HepG2 (cell line): ENCODE data around the gene CBX5. TPM values are rescaled to one million over a fixed set of nuclear protein-coding genes. Genes with fewer than 3 reads are reported as not detected.

Experiments used
- BCL6 ChIP-seq: IDR thresholded peaks from 2 replicates; pipeline ENCODE4 v1.6.1; 2016; ENCODE audit warnings: missing genetic modification reagents, missing compliant biosample characterization
- CAMTA2 ChIP-seq: sonication (generic); formaldehyde crosslinking; IDR thresholded peaks from 2 replicates; pipeline ENCODE4 v1.4.0; 2020; ENCODE audit warnings: mild to moderate bottlenecking, missing genetic modification reagents, borderline replicate concordance
- CCDC6 ChIP-seq: sonication (generic); formaldehyde crosslinking; IDR thresholded peaks from 2 replicates; pipeline ENCODE4 v1.8.1; 2022; ENCODE audit warnings: mild to moderate bottlenecking, missing genetic modification reagents, moderate library complexity
- CENPT ChIP-seq: sonication (generic); formaldehyde crosslinking; IDR thresholded peaks from 2 replicates; pipeline ENCODE4 v1.8.0; 2022; ENCODE audit warnings: low read depth, mild to moderate bottlenecking, moderate library complexity, missing genetic modification reagents
- EP300 ChIP-seq, 3 experiments: sonication (generic) in 1 of 3; formaldehyde crosslinking in 1 of 3; IDR thresholded peaks; 2 replicates each; pipeline versions ENCODE4 v1.5.1 to v1.6.1; 2011 to 2020; ENCODE audit warnings: low read depth in 2 of 3, low read length in 2 of 3, borderline replicate concordance in 1 of 3, improper control_type of control experiment in 1 of 3, mild to moderate bottlenecking in 1 of 3, missing genetic modification reagents in 1 of 3, moderate library complexity in 1 of 3
- FOXK1 ChIP-seq: sonication (generic); formaldehyde crosslinking; IDR thresholded peaks from 2 replicates; pipeline ENCODE4 v1.4.0; 2020; ENCODE audit warnings: low read depth, missing genetic modification reagents, borderline replicate concordance
- FOXP1 ChIP-seq, 2 experiments: fragments of 450-650 bp in 1 of 2; IDR thresholded peaks; 2 replicates each; pipeline ENCODE4 v1.6.1; 2017 to 2018; ENCODE audit warnings: antibody characterized with exemption in 1 of 2
- GABPA ChIP-seq, 2 experiments: IDR thresholded peaks; 2 replicates each; pipeline ENCODE4 v1.6.1; 2011 to 2016; ENCODE audit warnings: low read depth in 2 of 2, low read length in 1 of 2, missing biosample characterization in 1 of 2, missing genetic modification characterization in 1 of 2
- HDAC1 ChIP-seq: sonication (generic); formaldehyde crosslinking; IDR thresholded peaks from 2 replicates; pipeline ENCODE4 v1.5.1; 2020; ENCODE audit warnings: mild to moderate bottlenecking, missing genetic modification reagents
- ISL2 ChIP-seq: sonication (generic); formaldehyde crosslinking; IDR thresholded peaks from 2 replicates; pipeline ENCODE4 v1.5.0; 2020; ENCODE audit warnings: missing genetic modification reagents
- KDM2A ChIP-seq: sonication (generic); formaldehyde crosslinking; IDR thresholded peaks from 2 replicates; pipeline ENCODE4 v1.4.0; 2020; ENCODE audit warnings: low read depth, missing genetic modification reagents, borderline replicate concordance
- KDM5B ChIP-seq: sonication (generic); formaldehyde crosslinking; IDR thresholded peaks from 2 replicates; pipeline ENCODE4 v1.4.0; 2020; ENCODE audit warnings: missing genetic modification reagents, mild to moderate bottlenecking, borderline replicate concordance
- SIN3B ChIP-seq: fragments of 150-350 bp; IDR thresholded peaks from 2 replicates; pipeline ENCODE4 v1.6.1; 2014; ENCODE audit warnings: low read length
- SUZ12 ChIP-seq: fragments of 150-350 bp; IDR thresholded peaks from 2 replicates; pipeline ENCODE4 v1.6.1; 2014; ENCODE audit warnings: low read depth, low read length
- THAP11 ChIP-seq: IDR thresholded peaks from 2 replicates; pipeline ENCODE4 v1.6.1; 2016; ENCODE audit warnings: missing biosample characterization, missing genetic modification reagents
- YY1 ChIP-seq: IDR thresholded peaks from 2 replicates; pipeline ENCODE4 v1.6.1; 2011; ENCODE audit warnings: low read length, low read depth, moderate library complexity, mild to moderate bottlenecking; ENCODE audit not compliant: insufficient read depth, insufficient replicate concordance
- ZBTB38 ChIP-seq: sonication (generic); formaldehyde crosslinking; IDR thresholded peaks from 2 replicates; pipeline ENCODE4 v1.5.1; 2020; ENCODE audit warnings: mild to moderate bottlenecking, missing genetic modification reagents
- ZFP90 ChIP-seq: sonication (generic); formaldehyde crosslinking; IDR thresholded peaks from 2 replicates; pipeline ENCODE4 v1.8.0; 2022; ENCODE audit warnings: missing genetic modification reagents, mild to moderate bottlenecking, inconsistent platforms, borderline replicate concordance
- ZFY ChIP-seq: sonication (generic); formaldehyde crosslinking; IDR thresholded peaks from 2 replicates; pipeline ENCODE4 v1.4.0; 2020; ENCODE audit warnings: missing genetic modification reagents
- ZNF230 ChIP-seq: sonication (generic); formaldehyde crosslinking; IDR thresholded peaks from 2 replicates; pipeline ENCODE4 v1.4.0; 2020; ENCODE audit warnings: mild to moderate bottlenecking, missing genetic modification reagents
- ZNF264 ChIP-seq: sonication (generic); formaldehyde crosslinking; IDR thresholded peaks from 2 replicates; pipeline ENCODE4 v1.4.0; 2020; ENCODE audit warnings: missing genetic modification reagents
- ZNF615 ChIP-seq: sonication (generic); formaldehyde crosslinking; IDR thresholded peaks from 2 replicates; pipeline ENCODE4 v1.5.0; 2020; ENCODE audit warnings: mild to moderate bottlenecking, missing genetic modification reagents, borderline replicate concordance
- ZNF720 ChIP-seq: sonication (generic); formaldehyde crosslinking; IDR thresholded peaks from 2 replicates; pipeline ENCODE4 v1.4.0; 2020; ENCODE audit warnings: missing genetic modification reagents
- ZNF788 ChIP-seq: sonication (generic); formaldehyde crosslinking; IDR thresholded peaks from 2 replicates; pipeline ENCODE4 v1.5.0; 2020; ENCODE audit warnings: mild to moderate bottlenecking, missing genetic modification reagents, borderline replicate concordance
- polyA plus RNA-seq, 8 experiments: library from polyadenylated mRNA; depleted of rRNA in 3 of 8; stranded (reverse) in 7 of 8; unstranded in 1 of 8; fragments of >200 nt; fragmentation: Illumina TruSeq in 4 of 8; extraction: Trizol in 4 of 8; gene quantifications; 2 replicates each; pipeline versions ENCODE4 v1.2.1 to v1.2.3, GENCODE V29; 2011 to 2016; ENCODE audit warnings: low read depth in 4 of 8, missing spikeins in 1 of 8, mixed read lengths in 1 of 8; ENCODE audit not compliant: insufficient read depth in 1 of 8
- total RNA-seq, 5 experiments: library from RNA; depleted of rRNA; stranded (reverse); fragments of >200 nt; fragmentation: Illumina TruSeq; extraction: Trizol; gene quantifications; 2 replicates each; pipeline ENCODE4 v1.2.3, GENCODE V29; 2016; ENCODE audit warnings: low read depth in 1 of 5
- TF ChIP-seq, protein P1 (sequence below): IDR thresholded peaks from 2 replicates; pipeline ENCODE4 v1.6.1; 2016; ENCODE audit warnings: missing compliant biosample characterization, missing genetic modification reagents, borderline replicate concordance
- TF ChIP-seq, protein P2 (sequence below): sonication (generic); formaldehyde crosslinking; IDR thresholded peaks from 2 replicates; pipeline ENCODE4 v1.5.1; 2020; ENCODE audit warnings: mild to moderate bottlenecking, missing genetic modification reagents, moderate library complexity

Gene CBX5
- total and polyA plus RNA-seq, 2 of the 13 experiments (the other 11 are each of a cell fraction or from before 2014, with no cell fraction given) = 16.0 to 22.2 TPM

DNA sequence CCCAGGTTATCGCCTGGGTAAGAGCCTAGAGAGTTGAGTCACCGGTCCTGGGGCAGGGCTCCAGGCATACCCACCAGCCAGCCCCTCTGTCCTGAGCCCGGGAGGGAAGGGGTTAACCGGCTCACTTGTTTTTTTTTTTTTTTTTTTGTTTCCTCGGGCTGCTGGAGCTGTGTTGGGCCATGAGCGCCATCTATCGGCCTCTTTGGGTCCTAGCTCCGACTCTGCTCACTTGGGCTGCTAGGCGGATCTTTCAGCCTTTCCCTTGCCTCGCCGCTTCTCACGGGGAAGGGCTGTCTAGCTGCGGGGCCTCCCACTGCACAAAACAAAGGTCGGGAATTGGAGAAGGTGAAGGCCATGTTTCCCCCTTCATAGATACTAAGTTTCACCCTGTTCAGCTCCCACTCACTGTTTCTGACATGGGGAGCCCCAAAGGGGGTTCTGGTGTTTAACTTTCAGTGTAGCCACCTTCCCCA, 88.3 kb downstream of the CBX5 start (continued):
- peak; percentile 50 for TF ChIP-seq YY1
- TF ChIP-seq ZNF788 (CRISPR knock-in tag) = peak; percentile 25; the same call in 1 of the 2 replicates
- TF ChIP-seq, protein P1, sequence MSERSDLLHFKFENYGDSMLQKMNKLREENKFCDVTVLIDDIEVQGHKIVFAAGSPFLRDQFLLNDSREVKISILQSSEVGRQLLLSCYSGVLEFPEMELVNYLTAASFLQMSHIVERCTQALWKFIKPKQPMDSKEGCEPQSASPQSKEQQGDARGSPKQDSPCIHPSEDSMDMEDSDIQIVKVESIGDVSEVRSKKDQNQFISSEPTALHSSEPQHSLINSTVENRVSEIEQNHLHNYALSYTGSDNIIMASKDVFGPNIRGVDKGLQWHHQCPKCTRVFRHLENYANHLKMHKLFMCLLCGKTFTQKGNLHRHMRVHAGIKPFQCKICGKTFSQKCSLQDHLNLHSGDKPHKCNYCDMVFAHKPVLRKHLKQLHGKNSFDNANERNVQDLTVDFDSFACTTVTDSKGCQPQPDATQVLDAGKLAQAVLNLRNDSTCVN (CRISPR knock-in tag) = no peak
- TF ChIP-seq SUZ12 = no peak
- no peak for TF ChIP-seq CAMTA2
- no peak for TF ChIP-seq KDM5B
- TF ChIP-seq GABPA (IDR thresholded peaks at IDR 0.05; ENCODE audit: low read depth, low read length) = no peak
- TF ChIP-seq GABPA (CRISPR knock-in tag; IDR thresholded peaks at IDR 0.05; ENCODE audit: low read depth) = peak; percentile 64; the same call in 1 of the 2 replicates
- no peak for TF ChIP-seq ZBTB38 (CRISPR knock-in tag)
- TF ChIP-seq EP300 (IDR thresholded peaks at IDR 0.05; ENCODE audit: low read depth in 2 of 2, low read length in 2 of 2) = no peak
- TF ChIP-seq EP300 (CRISPR knock-in tag; IDR thresholded peaks at IDR 0.05; ENCODE audit: borderline replicate concordance) = no peak
- no peak for TF ChIP-seq SIN3B
- TF ChIP-seq ZFP90 = 0 out of 2 replicates have a peak, but pooled peaks have one; percentile 37
- no peak for TF ChIP-seq ZNF230 (CRISPR knock-in tag)
- TF ChIP-seq KDM2A = 0 out of 2 replicates have a peak, but pooled peaks have one; percentile 50
- no peak for TF ChIP-seq FOXP1 (IDR thresholded peaks at IDR 0.05)
- TF ChIP-seq FOXP1 (CRISPR knock-in tag; IDR thresholded peaks at IDR 0.05) = peak; percentile 14; the same call in 1 of the 2 replicates
- 0 out of 2 replicates have a peak, but pooled peaks have one; percentile 20 for TF ChIP-seq FOXK1
- peak; percentile 32; the same call in 1 of the 2 replicates for TF ChIP-seq ZNF264 (CRISPR knock-in tag)
- peak; percentile 85 for TF ChIP-seq THAP11 (CRISPR knock-in tag)
- TF ChIP-seq CENPT (CRISPR knock-in tag) = no peak
- no peak for TF ChIP-seq ZNF720 (CRISPR knock-in tag)
- no peak for TF ChIP-seq ZNF615
- no peak for TF ChIP-seq ZFY
- no peak for TF ChIP-seq CCDC6
- peak; percentile 57 for TF ChIP-seq HDAC1 (CRISPR knock-in tag)
- TF ChIP-seq, protein P2, sequence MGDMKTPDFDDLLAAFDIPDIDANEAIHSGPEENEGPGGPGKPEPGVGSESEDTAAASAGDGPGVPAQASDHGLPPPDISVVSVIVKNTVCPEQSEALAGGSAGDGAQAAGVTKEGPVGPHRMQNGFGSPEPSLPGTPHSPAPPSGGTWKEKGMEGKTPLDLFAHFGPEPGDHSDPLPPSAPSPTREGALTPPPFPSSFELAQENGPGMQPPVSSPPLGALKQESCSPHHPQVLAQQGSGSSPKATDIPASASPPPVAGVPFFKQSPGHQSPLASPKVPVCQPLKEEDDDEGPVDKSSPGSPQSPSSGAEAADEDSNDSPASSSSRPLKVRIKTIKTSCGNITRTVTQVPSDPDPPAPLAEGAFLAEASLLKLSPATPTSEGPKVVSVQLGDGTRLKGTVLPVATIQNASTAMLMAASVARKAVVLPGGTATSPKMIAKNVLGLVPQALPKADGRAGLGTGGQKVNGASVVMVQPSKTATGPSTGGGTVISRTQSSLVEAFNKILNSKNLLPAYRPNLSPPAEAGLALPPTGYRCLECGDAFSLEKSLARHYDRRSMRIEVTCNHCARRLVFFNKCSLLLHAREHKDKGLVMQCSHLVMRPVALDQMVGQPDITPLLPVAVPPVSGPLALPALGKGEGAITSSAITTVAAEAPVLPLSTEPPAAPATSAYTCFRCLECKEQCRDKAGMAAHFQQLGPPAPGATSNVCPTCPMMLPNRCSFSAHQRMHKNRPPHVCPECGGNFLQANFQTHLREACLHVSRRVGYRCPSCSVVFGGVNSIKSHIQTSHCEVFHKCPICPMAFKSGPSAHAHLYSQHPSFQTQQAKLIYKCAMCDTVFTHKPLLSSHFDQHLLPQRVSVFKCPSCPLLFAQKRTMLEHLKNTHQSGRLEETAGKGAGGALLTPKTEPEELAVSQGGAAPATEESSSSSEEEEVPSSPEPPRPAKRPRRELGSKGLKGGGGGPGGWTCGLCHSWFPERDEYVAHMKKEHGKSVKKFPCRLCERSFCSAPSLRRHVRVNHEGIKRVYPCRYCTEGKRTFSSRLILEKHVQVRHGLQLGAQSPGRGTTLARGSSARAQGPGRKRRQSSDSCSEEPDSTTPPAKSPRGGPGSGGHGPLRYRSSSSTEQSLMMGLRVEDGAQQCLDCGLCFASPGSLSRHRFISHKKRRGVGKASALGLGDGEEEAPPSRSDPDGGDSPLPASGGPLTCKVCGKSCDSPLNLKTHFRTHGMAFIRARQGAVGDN (CRISPR knock-in tag) = 0 out of 2 replicates have a peak, but pooled peaks have one; percentile 14
- peak; percentile 24; the same call in 1 of the 2 replicates for TF ChIP-seq BCL6 (CRISPR knock-in tag)
- TF ChIP-seq ISL2 = peak; percentile 33; the same call in 1 of the 2 replicates
